ENCODE results near the gene NDST1.

- TF ChIP-seq ZNF274 (IDR thresholded peaks at IDR 0.05; ENCODE audit: borderline replicate concordance, extremely low read depth, low read length), result no peak
- TF ChIP-seq CTCF (IDR thresholded peaks at IDR 0.05; ENCODE audit: control extremely low read depth in 1 of 3, insufficient read depth in 1 of 3, low read depth in 1 of 3, low read length in 3 of 3), result no peak
- no peak for TF ChIP-seq BRCA1 (IDR thresholded peaks at IDR 0.05; ENCODE audit: low read depth, low read length)
- TF ChIP-seq EZH2 (IDR thresholded peaks at IDR 0.05; ENCODE audit: low read depth, low read length, severe bottlenecking), result no peak
- no peak for TF ChIP-seq POLR2A (IDR thresholded peaks at IDR 0.05; ENCODE audit: control extremely low read depth in 1 of 2, low read depth in 2 of 2, low read length in 2 of 2)
- TF ChIP-seq TEAD4 (IDR thresholded peaks at IDR 0.05; ENCODE audit: low read depth, low read length), result no peak
- TF ChIP-seq EP300 (IDR thresholded peaks at IDR 0.05; ENCODE audit: borderline replicate concordance in 1 of 2, low read depth in 2 of 2, low read length in 2 of 2), result no peak
- TF ChIP-seq SIN3A (conservative IDR thresholded peaks at IDR 0.05 in 1 of 2, IDR thresholded peaks at IDR 0.05 in 1 of 2; ENCODE audit: low read depth in 1 of 2, low read length in 2 of 2), result no peak
- TF ChIP-seq NRF1 (IDR thresholded peaks at IDR 0.05; ENCODE audit: low read depth, low read length), result no peak
- no peak for TF ChIP-seq POLR2AphosphoS5 (IDR thresholded peaks at IDR 0.05; ENCODE audit: low read depth, low read length)
- TF ChIP-seq RBBP5 (IDR thresholded peaks at IDR 0.05; ENCODE audit: borderline replicate concordance, low read depth, low read length), result no peak
- no peak for TF ChIP-seq GTF2F1 (IDR thresholded peaks at IDR 0.05; ENCODE audit: borderline replicate concordance, low read depth, low read length)
- no peak for TF ChIP-seq SP4 (IDR thresholded peaks at IDR 0.05; ENCODE audit: low read length)
Observed at GRCh38 chr5:150554857-150555256, 46.9 kb downstream of the NDST1 start.
